Measurements from ENCODE around the gene ACTN1.

Gene ACTN1

DNA sequence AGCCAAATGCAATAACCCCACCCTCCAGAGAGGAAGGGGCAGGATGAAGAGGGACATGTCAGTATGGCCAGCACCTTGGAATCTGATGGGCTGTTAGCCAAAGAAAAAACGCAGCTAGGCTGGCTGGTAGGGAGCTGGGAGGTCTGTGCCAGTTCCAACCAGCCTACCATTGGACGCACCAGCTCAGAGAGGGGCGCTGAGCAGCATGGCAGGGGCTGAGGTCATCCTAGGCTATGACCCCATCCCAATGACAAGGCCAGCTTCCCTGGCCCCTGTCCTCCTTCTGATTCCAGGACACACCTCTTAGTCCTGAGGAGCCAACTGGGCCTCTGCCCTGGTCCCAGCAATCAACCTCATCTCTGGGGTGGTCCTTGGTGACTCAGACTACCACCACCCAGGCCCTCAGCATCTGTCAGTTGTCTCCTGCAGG is 12.2 kb downstream of the ACTN1 start:
- Mint-ChIP-seq H3K36me3 (peaks cover 8% of the 10 kb centered on the region), H3K4me1 (peaks cover 98% of the 10 kb centered on the region), H3K4me3 (no peak overlapping the region)

DNA sequence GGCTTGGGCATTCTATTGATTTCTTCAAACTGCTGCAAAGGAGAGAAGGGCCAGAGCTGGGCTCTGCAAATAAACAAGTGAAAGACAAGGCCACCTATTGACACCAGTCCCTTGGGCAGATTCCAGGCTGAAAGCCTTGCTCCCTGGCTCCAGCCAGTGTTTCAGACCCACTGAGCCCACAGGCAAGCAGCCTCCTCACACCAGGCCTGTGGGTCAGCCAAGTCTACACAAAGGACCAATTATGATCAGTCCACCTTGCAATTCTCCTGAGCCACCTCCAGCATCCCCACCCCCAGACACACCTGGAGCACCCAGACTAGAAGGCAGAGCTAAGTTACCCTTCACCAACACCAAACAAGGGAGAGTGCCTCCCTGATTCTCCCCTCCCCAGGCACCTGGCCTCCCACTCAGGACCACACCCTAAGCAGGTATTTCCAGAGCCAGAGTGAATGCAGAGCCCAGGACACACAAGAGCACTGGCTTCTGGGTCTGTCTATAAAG is 13.8 kb downstream of the ACTN1 start:
- Mint-ChIP-seq H3K36me3 (peaks cover 8% of the 10 kb centered on the region), H3K9me3 (no peaks in the 10 kb centered on the region), H3K27me3 (no peaks in the 10 kb centered on the region), H3K27ac (peak overlapping the region; percentile 83), H3K4me1 (peaks cover 97% of the 10 kb centered on the region), H3K4me3 (peak overlapping the region; percentile 74)

More for the DNA sequence above, 12.2 kb downstream of the ACTN1 start:
- Mint-ChIP-seq H3K9me3 (no peaks in the 10 kb centered on the region), H3K27me3 (no peaks in the 10 kb centered on the region), H3K27ac (peak overlapping the region; percentile 98)

DNA sequence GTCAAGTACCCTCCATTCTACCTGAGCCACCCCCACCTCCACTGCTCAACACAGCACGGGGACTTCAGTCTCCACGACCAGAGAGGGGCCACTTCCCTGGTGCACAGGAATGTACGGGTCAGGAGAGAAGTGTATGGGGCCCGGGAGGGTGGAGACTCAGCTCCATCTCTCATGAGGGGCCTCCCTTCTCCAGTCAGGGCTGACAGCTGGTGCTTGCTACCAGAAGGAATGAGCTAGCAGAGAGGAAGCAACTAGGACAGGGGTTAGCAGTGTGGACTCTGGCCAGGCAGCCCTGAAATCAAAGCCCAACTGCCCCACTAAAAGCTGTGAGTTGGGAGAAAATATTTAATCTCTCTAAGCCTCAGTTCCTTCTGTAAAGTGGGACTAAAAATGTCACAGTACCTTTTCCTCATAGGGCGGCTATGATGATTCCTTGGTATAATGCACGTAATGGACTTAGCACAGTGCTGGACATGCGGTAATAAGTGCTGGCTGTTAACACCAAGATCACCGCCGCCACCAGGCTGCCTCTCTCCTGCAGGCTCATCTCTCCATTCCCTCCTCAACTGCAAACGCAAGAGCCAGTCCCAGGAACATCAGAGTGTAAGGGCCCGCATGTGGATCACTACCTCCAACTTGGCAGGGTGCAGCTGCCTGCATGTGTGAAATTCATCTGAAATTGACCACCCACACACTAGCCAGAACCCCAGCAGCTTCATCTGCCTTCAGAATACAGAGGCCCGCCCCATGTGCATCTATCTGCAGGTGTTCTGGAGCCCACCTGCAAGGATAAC is 14.6 kb downstream of the ACTN1 start:
- Mint-ChIP-seq H3K27ac (no peak overlapping the region), H3K27me3 (no peaks in the 10 kb centered on the region), H3K4me3 (no peak overlapping the region), H3K4me1 (peaks cover 96% of the 10 kb centered on the region), H3K36me3 (peaks cover 8% of the 10 kb centered on the region), H3K9me3 (no peaks in the 10 kb centered on the region)

DNA sequence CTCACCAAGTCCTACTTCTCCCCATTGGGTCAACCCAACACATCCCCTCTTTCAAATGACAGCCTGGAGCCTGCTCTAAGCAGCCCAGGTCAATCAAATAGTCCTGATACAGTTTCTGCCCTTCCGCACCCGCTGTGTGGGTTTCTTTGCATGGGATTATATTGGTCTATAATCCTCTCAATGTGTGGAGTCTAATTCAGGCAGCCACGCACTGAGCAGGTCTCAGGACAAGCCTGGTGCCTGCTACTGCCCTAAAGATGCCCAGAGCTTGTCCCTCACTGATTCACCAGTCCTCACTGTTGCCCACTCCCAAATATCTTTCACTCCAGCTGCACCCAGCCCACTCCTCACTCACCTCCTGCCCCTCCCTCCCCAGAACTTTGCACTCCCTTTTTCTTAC is 16.4 kb downstream of the ACTN1 start:
- peaks cover 8% of the 10 kb centered on the region for H3K36me3 Mint-ChIP-seq
- H3K27ac Mint-ChIP-seq, result peak overlapping the region; percentile 80
- H3K27me3 Mint-ChIP-seq, result no peaks in the 10 kb centered on the region
- H3K9me3 Mint-ChIP-seq, result no peaks in the 10 kb centered on the region
- peaks cover 95% of the 10 kb centered on the region for H3K4me1 Mint-ChIP-seq
- no peak overlapping the region for H3K4me3 Mint-ChIP-seq

DNA sequence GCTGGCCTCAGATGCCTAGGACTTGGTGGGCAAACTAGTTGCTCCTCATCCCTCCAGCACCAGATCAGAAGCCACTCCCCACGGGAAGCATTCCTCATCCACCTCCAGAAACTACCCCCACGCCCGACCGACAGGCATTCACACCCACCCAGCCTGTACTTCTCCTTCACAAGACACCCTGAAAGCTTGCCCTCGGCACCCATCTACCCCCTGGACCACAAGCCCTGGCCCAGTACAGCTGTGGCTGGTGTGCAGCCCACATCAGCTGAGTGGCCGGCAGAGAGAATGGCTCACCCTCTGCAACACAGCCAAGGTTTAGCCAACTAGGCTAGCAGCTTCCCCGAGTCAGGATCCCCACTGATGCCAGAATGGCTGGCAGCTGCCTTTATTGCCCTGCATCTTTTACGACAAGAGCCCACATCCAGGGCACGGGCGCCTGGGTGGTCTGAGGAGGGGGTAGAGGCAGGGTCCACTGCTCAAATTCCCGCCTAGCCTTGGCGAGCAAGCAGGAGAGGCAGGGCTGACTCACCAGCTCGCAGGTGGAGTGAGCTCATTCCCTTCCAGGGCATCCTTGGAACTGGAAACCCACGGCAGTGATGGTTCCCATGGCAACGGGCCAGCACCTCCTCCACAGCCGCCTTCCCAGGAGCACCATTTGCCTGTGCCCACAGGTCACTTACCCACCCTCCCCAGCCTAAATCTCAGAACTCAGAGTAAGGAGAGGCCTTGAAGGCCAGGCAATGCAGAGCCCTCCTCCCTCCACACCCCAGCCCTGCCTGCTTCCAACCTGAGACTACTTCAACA is 17.1 kb downstream of the ACTN1 start:
- Mint-ChIP-seq H3K4me1 (peaks cover 95% of the 10 kb centered on the region), H3K27ac (peak overlapping the region; percentile 43), H3K4me3 (no peak overlapping the region), H3K9me3 (no peaks in the 10 kb centered on the region), H3K27me3 (no peaks in the 10 kb centered on the region), H3K36me3 (peaks cover 8% of the 10 kb centered on the region)

DNA sequence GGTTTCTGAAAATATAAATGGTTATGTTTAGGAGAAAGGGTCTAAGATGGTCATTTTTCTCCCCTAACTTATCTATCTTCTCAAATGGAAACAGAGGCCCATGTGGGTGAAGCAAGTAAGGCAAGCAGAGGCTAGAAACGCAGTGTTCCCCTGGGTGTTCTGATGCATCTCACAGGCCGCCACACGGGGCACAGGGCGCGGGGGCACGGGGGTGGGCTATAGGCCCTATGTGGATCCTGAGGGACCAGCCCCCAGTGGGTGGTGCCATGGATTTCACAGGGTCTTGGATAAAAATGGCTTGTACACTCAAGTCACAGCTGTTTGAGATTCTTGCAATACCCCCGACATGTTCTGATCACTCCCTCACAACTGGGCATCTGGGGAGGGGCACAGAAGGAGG is 17.7 kb downstream of the ACTN1 start:
- H3K4me1 Mint-ChIP-seq, result peaks cover 96% of the 10 kb centered on the region
- peaks cover 9% of the 10 kb centered on the region for H3K36me3 Mint-ChIP-seq
- H3K4me3 Mint-ChIP-seq, result no peak overlapping the region
- peak overlapping the region; percentile 43 for H3K27ac Mint-ChIP-seq
- no peaks in the 10 kb centered on the region for H3K9me3 Mint-ChIP-seq
- no peaks in the 10 kb centered on the region for H3K27me3 Mint-ChIP-seq

DNA sequence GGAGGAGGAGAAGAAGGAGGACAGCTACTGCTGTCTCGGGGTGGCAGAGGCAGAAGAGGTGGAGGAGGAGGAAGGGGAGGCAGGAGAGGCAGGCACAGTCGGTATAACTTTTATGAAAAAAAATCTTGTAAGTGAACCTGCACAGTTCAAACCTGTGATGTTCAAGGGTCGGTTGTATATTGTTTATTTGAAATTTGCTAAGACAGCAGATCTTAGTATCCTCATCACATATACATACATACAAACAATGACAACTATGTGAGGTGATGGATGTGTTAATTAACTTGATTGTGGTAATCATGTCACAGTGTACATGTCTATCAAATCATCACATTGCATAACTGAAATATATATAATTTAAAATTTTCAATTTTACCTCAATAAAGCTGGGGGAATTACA is 19.0 kb downstream of the ACTN1 start:
- Mint-ChIP-seq H3K27ac (peak overlapping the region; percentile 37), H3K27me3 (no peaks in the 10 kb centered on the region), H3K36me3 (peaks cover 6% of the 10 kb centered on the region), H3K4me1 (peaks cover 97% of the 10 kb centered on the region), H3K4me3 (no peak overlapping the region), H3K9me3 (no peaks in the 10 kb centered on the region)

DNA sequence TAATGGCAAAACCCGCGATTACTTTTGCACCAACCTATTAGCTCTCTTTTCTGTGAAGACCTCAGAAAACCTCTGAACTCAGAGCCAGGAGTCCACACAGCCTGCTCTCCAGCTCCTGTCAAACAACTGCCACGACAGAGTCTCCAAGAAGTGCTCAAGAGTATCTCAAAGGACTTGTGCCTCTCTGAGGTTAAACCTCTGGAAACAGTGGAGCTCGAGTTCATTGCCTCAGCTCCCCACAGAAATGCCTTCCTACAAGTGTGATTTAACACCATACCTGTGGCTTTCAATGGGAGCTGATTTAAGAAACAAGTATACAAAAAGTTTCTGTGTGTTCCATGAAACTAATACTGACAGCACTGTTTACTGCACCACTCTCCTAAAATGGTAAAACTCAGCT is 20.1 kb downstream of the ACTN1 start:
- peaks cover 94% of the 10 kb centered on the region for H3K4me1 Mint-ChIP-seq
- peaks cover 6% of the 10 kb centered on the region for H3K36me3 Mint-ChIP-seq
- H3K27me3 Mint-ChIP-seq, result no peaks in the 10 kb centered on the region
- H3K27ac Mint-ChIP-seq, result peak overlapping the region; percentile 68
- no peaks in the 10 kb centered on the region for H3K9me3 Mint-ChIP-seq
- no peak overlapping the region for H3K4me3 Mint-ChIP-seq

DNA sequence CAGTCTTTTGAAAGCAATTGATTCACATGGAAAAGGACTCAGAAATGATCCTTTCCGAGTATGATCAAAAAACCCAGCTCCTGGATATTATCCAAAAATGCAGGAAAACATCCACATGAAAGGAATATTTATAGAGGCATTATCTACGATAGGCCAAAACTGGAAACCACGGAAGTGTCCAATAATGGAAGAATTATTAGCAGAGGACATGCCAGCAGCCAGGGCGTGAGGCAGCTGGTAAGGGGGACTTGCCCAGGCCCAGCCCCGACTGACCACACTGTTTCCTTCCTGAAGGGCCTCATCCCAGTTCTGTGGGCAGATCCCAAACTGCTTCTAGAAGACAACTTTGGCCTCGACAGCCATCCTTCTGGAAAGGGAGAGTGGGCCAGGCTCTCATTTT is 20.5 kb downstream of the ACTN1 start:
- H3K4me3 Mint-ChIP-seq, result no peak overlapping the region
- H3K4me1 Mint-ChIP-seq, result peaks cover 92% of the 10 kb centered on the region
- H3K9me3 Mint-ChIP-seq, result no peaks in the 10 kb centered on the region
- H3K36me3 Mint-ChIP-seq, result peaks cover 6% of the 10 kb centered on the region
- H3K27me3 Mint-ChIP-seq, result no peaks in the 10 kb centered on the region
- no peak overlapping the region for H3K27ac Mint-ChIP-seq

DNA sequence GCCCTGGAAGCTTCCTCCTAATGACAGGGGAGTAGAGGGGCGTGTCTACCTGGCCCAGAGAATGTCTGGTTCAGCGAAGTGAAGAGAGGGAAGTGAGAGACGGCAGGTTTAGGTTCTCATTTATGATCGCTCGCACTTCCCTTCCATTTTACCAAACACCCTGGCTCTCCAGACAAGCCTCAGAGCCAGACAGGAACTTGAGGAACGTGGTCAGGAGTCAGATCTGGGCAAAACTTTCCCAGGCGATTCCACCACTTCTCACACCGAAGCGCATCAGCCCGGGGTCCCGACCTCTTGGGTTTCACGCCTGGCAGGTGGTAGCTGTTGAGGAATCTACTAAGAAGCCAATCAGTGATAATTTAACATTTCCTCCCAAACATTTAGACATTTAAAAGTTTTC is 21.3 kb downstream of the ACTN1 start:
- Mint-ChIP-seq H3K27ac (peak overlapping the region; percentile 4), H3K4me1 (peaks cover 92% of the 10 kb centered on the region), H3K9me3 (no peaks in the 10 kb centered on the region), H3K4me3 (no peak overlapping the region), H3K36me3 (peaks cover 5% of the 10 kb centered on the region), H3K27me3 (no peaks in the 10 kb centered on the region)

DNA sequence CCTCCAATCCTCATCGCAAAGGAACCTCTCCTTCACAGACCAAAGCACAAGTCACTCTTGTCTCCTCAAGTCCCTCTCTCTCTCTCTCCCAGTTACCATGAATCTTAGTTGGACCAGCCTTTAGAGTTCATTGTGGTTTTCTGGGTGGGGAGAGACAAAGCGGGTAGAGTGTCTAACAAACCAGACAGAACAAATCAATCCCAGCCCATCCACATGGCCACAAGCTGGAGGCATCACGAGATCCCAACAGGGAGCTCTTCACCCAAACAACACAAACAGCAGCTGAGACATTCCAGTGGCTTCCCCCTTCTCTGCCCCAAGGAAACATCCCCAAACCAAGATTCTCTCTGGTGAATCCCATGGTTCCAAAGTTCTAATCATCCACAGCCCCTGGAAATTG is 22.4 kb downstream of the ACTN1 start:
- H3K27me3 Mint-ChIP-seq, result no peaks in the 10 kb centered on the region
- H3K27ac Mint-ChIP-seq, result peak overlapping the region; percentile 84
- peaks cover 92% of the 10 kb centered on the region for H3K4me1 Mint-ChIP-seq

DNA sequence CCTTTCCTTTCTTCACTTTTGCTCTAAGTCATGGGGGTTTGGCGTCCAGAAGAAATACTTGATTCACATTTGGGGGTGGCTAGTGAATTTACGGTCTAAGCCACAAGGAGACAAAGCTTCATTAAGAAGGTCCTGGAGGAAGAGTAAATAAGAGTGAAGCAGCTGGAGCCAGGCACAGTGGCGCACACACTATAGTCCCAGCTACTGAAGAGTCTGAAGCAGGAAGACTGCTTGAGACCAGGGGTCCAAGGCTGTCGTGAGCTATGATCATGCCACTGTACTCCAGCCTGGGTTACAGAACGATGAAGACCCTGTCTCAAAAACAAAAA is 23.3 kb downstream of the ACTN1 start:
- Mint-ChIP-seq H3K4me1 (peaks cover 92% of the 10 kb centered on the region), H3K4me3 (peak overlapping the region; percentile 59), H3K36me3 (peaks cover 1% of the 10 kb centered on the region), H3K9me3 (no peaks in the 10 kb centered on the region), H3K27me3 (no peaks in the 10 kb centered on the region), H3K27ac (peak overlapping the region; percentile 89)

More for the DNA sequence above, 22.4 kb downstream of the ACTN1 start:
- H3K9me3 Mint-ChIP-seq, result no peaks in the 10 kb centered on the region
- H3K36me3 Mint-ChIP-seq, result peaks cover 1% of the 10 kb centered on the region
- H3K4me3 Mint-ChIP-seq, result peak overlapping the region; percentile 49

DNA sequence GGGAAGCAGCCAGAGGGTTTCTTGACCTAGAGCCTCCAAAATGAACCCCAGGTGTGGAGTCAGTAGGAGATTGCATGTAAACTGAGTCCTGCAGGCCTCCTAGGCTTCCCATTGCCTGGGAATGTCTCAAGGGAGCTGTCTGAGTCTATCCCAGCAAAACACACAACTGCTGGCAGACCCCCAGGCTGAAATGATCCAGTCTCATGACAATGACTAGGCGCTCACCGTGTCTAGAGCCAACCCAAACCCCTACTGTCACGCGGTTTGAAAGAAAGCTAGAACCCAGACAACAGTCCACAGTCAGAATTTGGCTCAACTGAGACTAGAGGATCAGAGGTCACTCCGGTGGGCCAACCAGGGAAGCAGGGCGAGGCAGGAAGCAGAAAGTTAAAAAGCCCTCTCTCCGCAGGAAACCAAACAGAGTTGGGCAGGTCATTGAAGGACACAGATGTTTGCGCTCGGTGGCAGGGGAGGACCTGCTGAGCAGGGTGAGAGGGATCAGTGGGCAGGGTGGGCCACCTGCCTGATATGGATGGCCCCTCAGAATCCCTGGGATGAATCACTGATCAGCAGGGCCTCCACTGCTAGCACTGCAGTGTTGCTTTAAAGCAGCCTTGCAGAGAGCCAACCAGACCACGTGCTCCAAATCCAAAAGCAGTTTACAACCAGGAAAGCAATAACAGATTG is 23.8 kb downstream of the ACTN1 start:
- H3K4me3 Mint-ChIP-seq, result peak overlapping the region; percentile 59
- no peaks in the 10 kb centered on the region for H3K9me3 Mint-ChIP-seq
- H3K27me3 Mint-ChIP-seq, result no peaks in the 10 kb centered on the region
- H3K36me3 Mint-ChIP-seq, result peaks cover 1% of the 10 kb centered on the region
- H3K4me1 Mint-ChIP-seq, result peaks cover 92% of the 10 kb centered on the region
- peak overlapping the region; percentile 89 for H3K27ac Mint-ChIP-seq

DNA sequence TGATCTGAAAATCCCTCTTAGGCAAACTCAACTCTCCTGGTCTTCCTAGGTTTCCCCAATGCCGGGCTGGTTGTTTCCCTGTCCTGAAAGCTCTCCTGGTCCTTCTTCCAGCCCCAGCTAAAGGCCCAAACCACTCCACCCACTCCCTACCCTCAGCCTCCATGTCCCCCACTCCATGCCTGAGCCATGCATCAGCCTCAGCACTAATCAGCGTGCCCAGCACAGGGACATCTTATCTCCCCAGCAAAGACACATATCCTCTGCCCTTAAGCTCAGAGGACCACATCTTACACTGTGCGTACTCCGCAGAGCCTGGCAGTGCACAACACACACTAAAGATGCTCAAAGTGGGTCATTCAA is 25.9 kb downstream of the ACTN1 start:
- peak overlapping the region; percentile 91 for H3K27ac Mint-ChIP-seq

DNA sequence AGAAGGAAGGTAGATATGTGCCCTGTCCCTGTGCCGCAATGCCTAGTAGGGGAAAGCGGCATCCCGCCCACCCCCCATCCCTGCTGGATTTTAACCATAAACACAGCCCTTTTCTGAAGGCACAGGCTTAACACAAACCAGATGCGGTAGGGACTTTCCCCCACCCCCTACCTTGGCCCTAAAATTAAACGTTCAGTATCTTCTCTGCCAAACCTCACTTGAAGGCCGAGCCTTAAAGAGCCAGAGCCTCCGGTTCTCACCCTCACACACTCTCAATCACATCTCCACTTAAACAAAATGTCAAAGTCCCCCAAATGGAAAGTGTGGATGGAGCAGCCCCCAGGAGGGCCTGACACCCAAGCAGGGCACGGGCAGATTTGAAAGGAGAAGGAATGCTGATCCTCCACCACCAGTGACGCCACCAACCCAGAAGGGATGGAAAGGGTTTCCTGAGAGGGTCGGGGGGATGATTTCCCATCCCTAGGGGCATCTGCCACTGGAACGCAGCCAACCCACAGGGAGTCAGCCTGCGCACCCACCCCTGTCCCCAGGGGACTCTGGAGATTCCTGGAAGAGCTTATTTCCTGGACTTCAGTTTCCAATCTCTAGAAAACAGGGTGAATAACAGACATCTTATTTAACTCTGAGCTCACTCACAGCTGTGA is 26.4 kb downstream of the ACTN1 start:
- Mint-ChIP-seq H3K27ac (peak overlapping the region; percentile 76), H3K27me3 (no peaks in the 10 kb centered on the region), H3K4me3 (no peak overlapping the region), H3K4me1 (peaks cover 91% of the 10 kb centered on the region), H3K36me3 (peaks cover 4% of the 10 kb centered on the region), H3K9me3 (no peaks in the 10 kb centered on the region)

More for the DNA sequence above, 25.9 kb downstream of the ACTN1 start:
- H3K9me3 Mint-ChIP-seq, result no peaks in the 10 kb centered on the region
- H3K4me1 Mint-ChIP-seq, result peaks cover 91% of the 10 kb centered on the region
- no peaks in the 10 kb centered on the region for H3K27me3 Mint-ChIP-seq
- peaks cover 4% of the 10 kb centered on the region for H3K36me3 Mint-ChIP-seq
- peak overlapping the region; percentile 67 for H3K4me3 Mint-ChIP-seq
